Endothelial cell of umbilical vein (primary cell): ENCODE results near the gene FCRL2. TPM values are rescaled to one million over a fixed set of nuclear protein-coding genes. Genes with fewer than 3 reads are reported as not detected.

Source experiments
- BruUV-seq: library from RNA; stranded (reverse); fragments of 400-500 nt; replicated peaks from 2 replicates; lab custom pipeline; 2021; lab: Mats Ljungman, UMichigan
- CTCF ChIA-PET: fragments of 300-600, 350-600 bp; sonication (Branson Sonifier 250); formaldehyde crosslinking; loops from one replicate; lab custom pipeline; 2021; ENCODE audit warnings: antibody characterized with exemption, inconsistent platforms; lab: Charles Lee
- POLR2A ChIA-PET: fragments of 300-600, 350-600 bp; sonication (Branson Sonifier 250); formaldehyde crosslinking; loops from one replicate; lab custom pipeline; 2021; ENCODE audit warnings: antibody characterized with exemption, inconsistent platforms; lab: Charles Lee
- DNase-seq: peaks from one replicate; pipeline ENCODE4 v3.0.0-alpha.2; 2011; ENCODE audit warnings: low read depth, low spot score
- FAIRE-seq: peaks from 2 replicates; lab custom pipeline; 2011; peaks lifted over from hg19 to GRCh38; lab: Jason Lieb, UNC
- H2AFZ ChIP-seq: 2 replicates; pipeline ENCODE4 v1.6.0; 2012; ENCODE audit warnings: low read depth, low read length, control low read depth, inconsistent platforms
- H3K27ac ChIP-seq: 2 replicates; pipeline ENCODE4 v1.5.1; 2011; ENCODE audit warnings: low read depth, mild to moderate bottlenecking, control low read depth, low read length, moderate library complexity; ENCODE audit not compliant: insufficient read depth
- H3K27me3 ChIP-seq, 2 experiments: 2 replicates each; pipeline versions ENCODE4 v1.6.0 to v1.6.1; 2011; ENCODE audit warnings: low read length in 2 of 2, mixed read lengths in 1 of 2; ENCODE audit not compliant: control insufficient read depth in 2 of 2, insufficient read depth in 2 of 2
- H3K36me3 ChIP-seq, 2 experiments: 2 replicates in 1 of 2; 3 replicates in 1 of 2; pipeline ENCODE4 v1.5.1; 2011; ENCODE audit warnings: low read length in 2 of 2, mild to moderate bottlenecking in 1 of 2, moderate library complexity in 1 of 2; ENCODE audit not compliant: control insufficient read depth in 2 of 2, insufficient read depth in 2 of 2; ENCODE audit errors: extremely low read depth in 1 of 2
- H3K4me1 ChIP-seq: 3 replicates; pipeline ENCODE4 v1.5.1; 2011; ENCODE audit warnings: mild to moderate bottlenecking, low read length; ENCODE audit not compliant: control insufficient read depth, insufficient read depth; ENCODE audit errors: extremely low read depth
- H3K4me2 ChIP-seq: 2 replicates; pipeline ENCODE4 v1.6.1; 2011; ENCODE audit warnings: low read length, control low read depth, mixed read lengths; ENCODE audit not compliant: insufficient read depth
- H3K4me3 ChIP-seq, 3 experiments: fragments of 200-600 bp in 1 of 3; sonication (generic), shearing (Covaris generic) in 1 of 3; replicated peaks in 1 of 3; 2 replicates each; pipeline ENCODE4 v1.5.1; 2011 to 2016; ENCODE audit warnings: control low read depth in 3 of 3, low read length in 3 of 3, mild to moderate bottlenecking in 2 of 3, inconsistent platforms in 1 of 3, low read depth in 1 of 3, moderate library complexity in 1 of 3; ENCODE audit not compliant: insufficient read depth in 1 of 3
- H3K79me2 ChIP-seq: 2 replicates; pipeline ENCODE4 v1.6.0; 2012; ENCODE audit warnings: low read length, inconsistent platforms; ENCODE audit not compliant: control insufficient read depth, insufficient read depth
- H3K9ac ChIP-seq: replicated peaks from 2 replicates; pipeline ENCODE3; 2011; ENCODE audit warnings: low read length, control low read depth; ENCODE audit not compliant: insufficient read depth; ENCODE audit errors: extremely low read depth
- H3K9me1 ChIP-seq: replicated peaks from 3 replicates; pipeline ENCODE4 v1.6.0; 2011; ENCODE audit warnings: mild to moderate bottlenecking, low read length; ENCODE audit not compliant: control insufficient read depth, insufficient read depth; ENCODE audit errors: extremely low read depth
- H3K9me3 ChIP-seq: replicated peaks from 2 replicates; pipeline ENCODE4 v1.5.1; 2012; ENCODE audit warnings: low read length, inconsistent platforms; ENCODE audit not compliant: control insufficient read depth, insufficient read depth
- H4K20me1 ChIP-seq: replicated peaks from 2 replicates; pipeline ENCODE3; 2011; ENCODE audit warnings: mild to moderate bottlenecking, low read length; ENCODE audit not compliant: control insufficient read depth, insufficient read depth; ENCODE audit errors: extremely low read depth
- CTCF ChIP-seq, 2 donors: IDR thresholded peaks; 1 replicate in 1 of 2; 2 replicates in 1 of 2; pipeline ENCODE4 v1.5.1; 2011; ENCODE audit warnings: low read length in 2 of 2, mild to moderate bottlenecking in 2 of 2, moderate library complexity in 2 of 2, control low read depth in 1 of 2, inconsistent platforms in 1 of 2, low read depth in 1 of 2; ENCODE audit not compliant: insufficient read depth in 1 of 2; ENCODE audit errors: extremely low read depth in 1 of 2
- FOS ChIP-seq: IDR thresholded peaks from 2 replicates; pipeline ENCODE4 v1.6.1; 2011; ENCODE audit warnings: mild to moderate bottlenecking, low read length, moderate library complexity, borderline replicate concordance; ENCODE audit not compliant: insufficient read depth
- GATA2 ChIP-seq: IDR thresholded peaks from 2 replicates; pipeline ENCODE4 v1.7.0; 2011; ENCODE audit warnings: low read depth, mild to moderate bottlenecking, moderate library complexity, mixed read lengths, low read length; ENCODE audit not compliant: insufficient read length, insufficient read depth
- JUN ChIP-seq: IDR thresholded peaks from 2 replicates; pipeline ENCODE4 v1.6.1; 2011; ENCODE audit warnings: borderline replicate concordance, low read depth; ENCODE audit not compliant: insufficient read length, insufficient read depth
- MYC ChIP-seq: IDR thresholded peaks from one replicate; pipeline ENCODE4 v1.6.1; 2011; ENCODE audit warnings: mild to moderate bottlenecking, low read depth, low read length
- POLR2AphosphoS5 ChIP-seq: IDR thresholded peaks from 2 replicates; pipeline ENCODE4 v1.6.1; 2012; ENCODE audit warnings: low read depth, mild to moderate bottlenecking, control low read depth, low read length, moderate library complexity; ENCODE audit not compliant: insufficient read depth
- dilution Hi-C: fragments of 300-500 bp; cut with MboI; formaldehyde crosslinking; loops from one replicate; pipeline ENCODE4 v1.15.0; 2019; ENCODE audit warnings: low sequenced_read_pairs; ENCODE audit not compliant: extremely low pct_ligation_motif_present
- intact Hi-C: fragments of 100-400 bp; cut with micrococcal nuclease; formaldehyde crosslinking; loops from one replicate; pipeline ENCODE4 v1.10.0; 2022
- polyA plus RNA-seq, 4 experiments: library from polyadenylated mRNA; depleted of rRNA in 3 of 4; stranded (reverse) in 3 of 4; unstranded in 1 of 4; fragments of >200 nt; gene quantifications; 2 replicates each; pipeline versions ENCODE4 v1.2.1 to v1.2.3, GENCODE V29; 2011 to 2012; ENCODE audit warnings: missing spikeins in 1 of 4
- total RNA-seq: library from RNA; stranded (reverse); gene quantifications from 2 replicates; pipeline ENCODE4 v1.2.3, GENCODE V29; 2021
- TF ChIP-seq, protein P1 (sequence below): IDR thresholded peaks from 2 replicates; pipeline ENCODE4 v1.6.1; 2011; ENCODE audit not compliant: insufficient read depth, insufficient read length

Gene FCRL2
- total and polyA plus RNA-seq, 2 donors (not counting 3 experiments of a cell fraction or from before 2014, with no cell fraction given): not detected

GRCh38 chr1:157703981-157704380 is 73.0 kb downstream of the FCRL2 start:
- DNase-seq (no peak), FAIRE-seq (no peak)
- TF ChIP-seq GATA2: no peak
- no peak for TF ChIP-seq FOS
- TF ChIP-seq, protein P1, sequence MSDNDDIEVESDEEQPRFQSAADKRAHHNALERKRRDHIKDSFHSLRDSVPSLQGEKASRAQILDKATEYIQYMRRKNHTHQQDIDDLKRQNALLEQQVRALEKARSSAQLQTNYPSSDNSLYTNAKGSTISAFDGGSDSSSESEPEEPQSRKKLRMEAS: no peak
- no peak for TF ChIP-seq MYC
- TF ChIP-seq JUN: no peak
- no peak for TF ChIP-seq CTCF (IDR thresholded peaks at IDR 0.05; ENCODE audit: extremely low read depth in 1 of 2, insufficient read depth in 1 of 2, low read depth in 1 of 2, low read length in 2 of 2)
- TF ChIP-seq POLR2AphosphoS5: no peak
- dilution Hi-C loops: no loop called here
- intact Hi-C loops: no loop called here
- Histone ChIP-seq H3K9me3 (no peaks in the 10 kb centered on the region), H3K4me2 (no peak overlapping the region), H2AFZ (no peak overlapping the region), H3K27me3 (no peaks in the 10 kb centered on the region), H3K9me1 (no peaks in the 10 kb centered on the region), H3K79me2 (no peaks in the 10 kb centered on the region), H4K20me1 (no peaks in the 10 kb centered on the region), H3K27ac (no peak overlapping the region), H3K4me1 (no peaks in the 10 kb centered on the region), H3K36me3 (no peaks in the 10 kb centered on the region), H3K9ac (no peak overlapping the region), H3K4me3 (no peak overlapping the region)
- no TSS peak for BruUV-seq
- ChIA-PET CTCF (no interaction called here), POLR2A (no interaction called here)
